ENCODE data around the gene SH2D6.
"Not testable (repeated sequence)": the region's sequence is repeated elsewhere in the genome, so short reads cannot be mapped to it uniquely, and the experiment has no call there.

Gene SH2D6

DNA sequence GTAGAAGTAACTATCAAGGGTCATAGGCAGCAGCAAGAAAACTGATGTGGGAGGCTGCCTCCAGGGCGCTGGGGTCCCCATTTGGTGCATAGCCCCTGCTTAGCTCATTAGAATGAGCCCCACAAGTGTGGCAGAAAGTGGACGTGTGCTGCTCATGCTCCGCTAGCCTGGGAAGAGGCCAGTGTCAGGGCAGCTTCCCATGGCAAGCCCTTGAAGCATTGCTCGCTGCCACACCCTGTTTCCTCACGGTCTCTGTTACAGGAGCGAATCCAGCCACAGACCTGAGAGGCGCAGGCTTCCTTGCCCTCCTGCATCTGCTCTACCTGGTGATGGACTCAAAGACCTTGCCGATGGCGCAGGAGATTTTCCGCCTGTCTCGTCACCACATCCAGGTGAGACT, 41.4 kb upstream of the SH2D6 start:
- peak overlapping the region; percentile 80 for H3K27ac Mint-ChIP-seq
- peaks cover 3% of the 10 kb centered on the region for H3K27me3 Mint-ChIP-seq (ENCODE audit: low read depth, poor library complexity)
- no peak overlapping the region for H3K4me3 Mint-ChIP-seq
- H3K4me1 Mint-ChIP-seq: peaks cover 10% of the 10 kb centered on the region
- no peak for DNase-seq
- no peak for TF ChIP-seq CTCF (IDR thresholded peaks at IDR 0.05)
- peaks cover 79% of the 10 kb centered on the region for H3K36me3 Mint-ChIP-seq (ENCODE audit: low read depth)
- H3K9me3 Mint-ChIP-seq: peaks cover 50% of the 10 kb centered on the region

DNA sequence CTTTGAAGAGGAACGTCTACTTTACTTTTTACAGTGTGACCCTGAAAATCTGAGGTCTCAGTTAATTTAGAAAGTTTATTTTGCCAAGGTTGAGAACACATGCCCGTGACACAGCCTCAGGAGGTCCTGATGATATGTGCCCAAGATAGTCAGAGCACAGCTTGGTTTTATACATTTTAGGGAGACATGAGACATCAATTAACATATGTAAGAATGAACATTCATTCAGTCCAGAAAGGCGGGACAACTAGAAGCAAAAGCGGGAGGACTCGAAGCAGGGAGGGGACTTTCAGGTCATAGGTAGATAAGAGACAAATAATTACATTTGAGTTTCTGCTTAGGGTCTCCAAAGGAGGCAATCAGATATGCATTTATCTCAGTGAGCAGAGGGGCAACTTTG, 40.3 kb upstream of the SH2D6 start:
- peaks cover 54% of the 10 kb centered on the region for H3K9me3 Mint-ChIP-seq
- no peak overlapping the region for H3K27ac Mint-ChIP-seq
- peaks cover 19% of the 10 kb centered on the region for H3K4me1 Mint-ChIP-seq
- no peak for DNase-seq
- no peak overlapping the region for H3K4me3 Mint-ChIP-seq
- peaks cover 3% of the 10 kb centered on the region for H3K27me3 Mint-ChIP-seq (ENCODE audit: low read depth, poor library complexity)
- peaks cover 83% of the 10 kb centered on the region for H3K36me3 Mint-ChIP-seq (ENCODE audit: low read depth)
- TF ChIP-seq CTCF (IDR thresholded peaks at IDR 0.05): no peak

DNA sequence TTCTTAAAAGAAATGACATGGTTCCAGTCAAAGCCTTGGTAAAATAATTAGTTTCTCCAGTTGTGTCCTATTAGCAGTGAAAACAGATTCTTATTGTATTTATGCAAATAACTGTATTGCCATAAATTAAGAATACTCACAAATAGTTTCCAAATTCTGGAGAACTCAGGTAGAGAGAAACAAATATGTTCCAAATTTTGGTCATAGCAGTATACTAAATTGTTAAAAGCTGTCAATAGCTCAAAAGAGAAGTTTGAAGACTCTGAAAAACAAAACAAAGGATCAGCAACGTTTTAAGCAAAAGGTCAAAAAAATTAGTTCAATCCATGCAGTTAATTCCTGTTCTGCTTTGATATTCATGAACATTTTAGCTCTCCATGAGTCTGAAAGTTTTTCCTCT, 38.5 kb upstream of the SH2D6 start:
- no peak overlapping the region for H3K4me3 Mint-ChIP-seq
- peaks cover 82% of the 10 kb centered on the region for H3K36me3 Mint-ChIP-seq (ENCODE audit: low read depth)
- TF ChIP-seq CTCF (IDR thresholded peaks at IDR 0.05): no peak

GRCh38 chr2:85383151-85383550, 35.4 kb upstream of the SH2D6 start:
- Mint-ChIP-seq H3K27ac (peak overlapping the region; percentile 81), H3K36me3 (ENCODE audit: low read depth) (peaks cover 69% of the 10 kb centered on the region), H3K4me1 (peaks cover 30% of the 10 kb centered on the region), H3K9me3 (peaks cover 40% of the 10 kb centered on the region)
- not testable (repeated sequence) for DNase-seq; H3K4me3 Mint-ChIP-seq; H3K27me3 Mint-ChIP-seq (ENCODE audit: low read depth, poor library complexity)

More for the DNA sequence above, 38.5 kb upstream of the SH2D6 start:
- no peaks in the 10 kb centered on the region for H3K27me3 Mint-ChIP-seq (ENCODE audit: low read depth, poor library complexity)
- no peak for DNase-seq
- peaks cover 31% of the 10 kb centered on the region for H3K4me1 Mint-ChIP-seq
- no peak overlapping the region for H3K27ac Mint-ChIP-seq
- peaks cover 46% of the 10 kb centered on the region for H3K9me3 Mint-ChIP-seq

- Mint-ChIP-seq H3K4me1 (peaks cover 30% of the 10 kb centered on the region), H3K27me3 (ENCODE audit: low read depth, poor library complexity) (no peaks in the 10 kb centered on the region), H3K9me3 (peaks cover 33% of the 10 kb centered on the region), H3K27ac (no peak overlapping the region), H3K4me3 (no peak overlapping the region), H3K36me3 (ENCODE audit: low read depth) (peaks cover 62% of the 10 kb centered on the region)
- TF ChIP-seq CTCF (IDR thresholded peaks at IDR 0.05): no peak
- no peak for DNase-seq
Measured at GRCh38 chr2:85383850-85384249, 34.7 kb upstream of the SH2D6 start.

- peaks cover 14% of the 10 kb centered on the region for H3K9me3 Mint-ChIP-seq
- peaks cover 30% of the 10 kb centered on the region for H3K4me1 Mint-ChIP-seq
- H3K27me3 Mint-ChIP-seq (ENCODE audit: low read depth, poor library complexity): no peaks in the 10 kb centered on the region
- peaks cover 48% of the 10 kb centered on the region for H3K36me3 Mint-ChIP-seq (ENCODE audit: low read depth)
- peak overlapping the region; percentile 44 for H3K27ac Mint-ChIP-seq
- TF ChIP-seq CTCF (IDR thresholded peaks at IDR 0.05): no peak
- no peak overlapping the region for H3K4me3 Mint-ChIP-seq
- DNase-seq: no peak
Measured at GRCh38 chr2:85385746-85386145, 32.8 kb upstream of the SH2D6 start.
